Measurements from ENCODE around the gene TBC1D22A. TPM values are rescaled to one million over a fixed set of nuclear protein-coding genes. Genes with fewer than 3 reads are reported as not detected.
A peak's percentile ranks its signal among the peaks of the same experiment; 100 is the strongest.

Gene TBC1D22A
- total and polyA plus RNA-seq, 9 donors: 12.5 to 25.6 (median 18.5) TPM

DNA sequence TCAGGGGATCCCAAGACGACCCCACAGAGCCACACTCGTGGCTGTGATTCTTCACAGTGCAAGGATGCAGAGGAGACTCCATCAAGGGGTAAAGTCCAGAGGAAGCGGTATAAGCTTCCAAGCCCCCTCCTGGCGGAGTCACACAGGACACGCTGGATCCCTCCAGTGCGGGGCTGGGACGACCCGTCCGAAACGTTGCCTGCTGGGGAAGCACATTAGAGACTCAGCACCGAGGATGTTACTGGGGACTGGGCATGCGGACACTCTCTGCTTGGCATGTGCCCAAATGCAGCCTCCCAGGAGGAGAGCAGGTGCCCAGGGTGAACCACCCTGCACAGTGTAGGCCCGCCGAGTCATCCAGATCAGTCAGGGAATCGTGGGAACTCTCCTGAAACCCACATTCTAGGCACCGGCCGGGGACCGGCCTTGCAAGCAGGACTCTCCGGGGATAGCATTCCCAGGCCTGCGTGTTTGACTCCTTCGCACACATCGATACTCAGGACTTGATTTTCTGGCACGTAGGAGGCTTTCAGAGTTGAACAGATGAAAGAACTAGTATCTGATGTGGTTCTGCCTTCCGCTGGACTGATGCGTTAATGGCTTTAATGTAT, 229.8 kb downstream of the TBC1D22A start:
- H3K9me3 ChIP-seq: no peaks in the 10 kb centered on the region
- no peak overlapping the region for H3K4me3 ChIP-seq
- H3K27ac ChIP-seq: no peak overlapping the region
- intact Hi-C loops (cut with DNase I): loop anchor here in 1 of 4 donors (1.0 kb wide), 1 partner anchor 18 kb away; no protein-coding TSS in a partner anchor
- WGBS, 3 donors: 84 to 89% (median 89%) methylated on average over 25 of the region's 25 CpGs
- TF ChIP-seq POLR2A (IDR thresholded peaks at IDR 0.05) (no peak), EP300 (IDR thresholded peaks at IDR 0.05) (no peak)
- TF ChIP-seq, protein P1, sequence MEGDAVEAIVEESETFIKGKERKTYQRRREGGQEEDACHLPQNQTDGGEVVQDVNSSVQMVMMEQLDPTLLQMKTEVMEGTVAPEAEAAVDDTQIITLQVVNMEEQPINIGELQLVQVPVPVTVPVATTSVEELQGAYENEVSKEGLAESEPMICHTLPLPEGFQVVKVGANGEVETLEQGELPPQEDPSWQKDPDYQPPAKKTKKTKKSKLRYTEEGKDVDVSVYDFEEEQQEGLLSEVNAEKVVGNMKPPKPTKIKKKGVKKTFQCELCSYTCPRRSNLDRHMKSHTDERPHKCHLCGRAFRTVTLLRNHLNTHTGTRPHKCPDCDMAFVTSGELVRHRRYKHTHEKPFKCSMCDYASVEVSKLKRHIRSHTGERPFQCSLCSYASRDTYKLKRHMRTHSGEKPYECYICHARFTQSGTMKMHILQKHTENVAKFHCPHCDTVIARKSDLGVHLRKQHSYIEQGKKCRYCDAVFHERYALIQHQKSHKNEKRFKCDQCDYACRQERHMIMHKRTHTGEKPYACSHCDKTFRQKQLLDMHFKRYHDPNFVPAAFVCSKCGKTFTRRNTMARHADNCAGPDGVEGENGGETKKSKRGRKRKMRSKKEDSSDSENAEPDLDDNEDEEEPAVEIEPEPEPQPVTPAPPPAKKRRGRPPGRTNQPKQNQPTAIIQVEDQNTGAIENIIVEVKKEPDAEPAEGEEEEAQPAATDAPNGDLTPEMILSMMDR (IDR thresholded peaks at IDR 0.05): no peak
- DNase-seq: no peak
- no peaks in the 10 kb centered on the region for H3K36me3 ChIP-seq
- peaks cover 12% of the 10 kb centered on the region for H3K4me1 ChIP-seq (ENCODE audit: insufficient read depth)
- no peaks in the 10 kb centered on the region for H3K27me3 ChIP-seq

DNA sequence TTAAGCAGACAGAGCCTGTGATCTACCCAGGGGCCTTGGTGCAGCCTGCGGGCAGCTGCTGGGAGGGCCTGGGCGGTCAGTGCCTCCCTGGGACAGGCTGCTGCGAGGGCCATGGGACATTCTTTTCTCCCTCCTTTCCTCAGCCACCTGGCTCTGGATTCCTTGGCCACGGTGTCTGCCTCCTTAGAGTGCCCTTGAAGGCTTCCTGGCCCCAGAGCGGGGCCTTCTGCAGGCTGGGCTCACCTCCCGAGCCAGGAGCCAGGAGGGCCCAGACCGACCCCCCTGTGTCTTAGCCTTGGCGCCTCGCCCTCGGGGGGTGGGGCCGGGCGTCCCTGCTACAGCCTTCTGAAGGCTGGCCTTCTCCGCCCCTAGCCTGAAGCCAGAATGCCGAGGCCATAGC, 231.2 kb downstream of the TBC1D22A start:
- H3K27ac ChIP-seq: peak overlapping the region; percentile 4 to 24
- no peaks in the 10 kb centered on the region for H3K36me3 ChIP-seq
- peak; percentile 41 to 83 (median 69) for DNase-seq
- H3K4me3 ChIP-seq: no peak overlapping the region
- peaks cover 12% of the 10 kb centered on the region for H3K4me1 ChIP-seq (ENCODE audit: insufficient read depth)
- intact Hi-C loops (cut with DNase I): no loop called here
- H3K9me3 ChIP-seq: no peaks in the 10 kb centered on the region
- TF ChIP-seq, protein P1 (IDR thresholded peaks at IDR 0.05): no peak
- TF ChIP-seq EP300 (IDR thresholded peaks at IDR 0.05) (no peak), POLR2A (IDR thresholded peaks at IDR 0.05) (no peak)
- no peaks in the 10 kb centered on the region for H3K27me3 ChIP-seq
- WGBS, 3 donors: 22 to 41% (median 22%) methylated on average over 14 of the region's 14 CpGs

DNA sequence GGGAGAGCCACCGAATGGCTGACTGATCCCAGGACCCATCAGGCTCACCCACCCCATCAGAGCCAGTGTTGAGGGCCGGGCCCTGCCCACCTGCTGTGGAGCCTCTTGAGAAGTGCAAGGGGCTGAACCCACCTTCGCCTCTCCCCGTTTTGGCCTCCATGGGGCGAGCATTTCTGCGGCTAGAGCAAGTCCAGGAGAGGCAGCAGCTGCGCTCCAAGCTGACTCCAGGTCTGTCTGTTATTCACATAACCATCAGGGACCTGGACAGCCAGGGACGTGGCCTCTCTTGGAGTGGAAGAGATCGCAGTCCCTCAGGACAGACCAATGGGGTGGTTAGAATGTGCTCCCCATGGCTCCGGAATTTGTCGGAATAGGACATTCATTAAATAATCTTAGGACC, 231.8 kb downstream of the TBC1D22A start:
- DNase-seq: peak in 1 of 5 donors; percentile 30
- no peak overlapping the region for H3K4me3 ChIP-seq
- TF ChIP-seq POLR2A (IDR thresholded peaks at IDR 0.05) (no peak), EP300 (IDR thresholded peaks at IDR 0.05) (no peak)
- TF ChIP-seq, protein P1 (IDR thresholded peaks at IDR 0.05): no peak
- 83 to 84% (median 84%) methylated on average over 11 of the region's 11 CpGs for WGBS, 3 donors
- peaks cover 12% of the 10 kb centered on the region for H3K4me1 ChIP-seq (ENCODE audit: insufficient read depth)
- intact Hi-C loops (cut with DNase I): no loop called here
- no peaks in the 10 kb centered on the region for H3K9me3 ChIP-seq
- H3K27me3 ChIP-seq: no peaks in the 10 kb centered on the region
- no peaks in the 10 kb centered on the region for H3K36me3 ChIP-seq
- H3K27ac ChIP-seq: peak overlapping the region in 1 of 2 donors; percentile 24

DNA sequence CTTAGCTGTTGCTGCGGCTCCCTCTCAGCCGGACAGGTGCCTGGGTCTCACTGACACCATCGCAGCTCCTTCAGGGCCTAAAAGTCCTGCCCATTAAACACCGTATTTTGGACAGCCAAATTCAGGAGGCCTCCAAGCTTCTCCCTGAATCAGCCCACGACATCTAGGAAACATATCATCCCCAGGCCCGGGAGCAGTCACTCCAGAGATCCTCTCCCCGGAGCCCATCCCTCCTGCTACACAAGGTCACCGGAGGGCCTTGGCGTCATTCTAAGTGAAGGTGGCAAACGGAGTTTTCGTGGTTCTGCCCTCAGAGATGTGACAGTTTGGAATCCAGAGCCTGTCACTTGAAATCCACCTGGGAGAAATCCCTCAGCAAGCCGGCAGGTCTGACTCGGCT, 232.5 kb downstream of the TBC1D22A start:
- TF ChIP-seq, protein P1 (IDR thresholded peaks at IDR 0.05): no peak
- no peak for TF ChIP-seq EP300 (IDR thresholded peaks at IDR 0.05)
- TF ChIP-seq POLR2A (IDR thresholded peaks at IDR 0.05): no peak
- Histone ChIP-seq H3K9me3 (no peaks in the 10 kb centered on the region), H3K27ac (no peak overlapping the region), H3K4me1 (ENCODE audit: insufficient read depth) (peaks cover 12% of the 10 kb centered on the region), H3K4me3 (no peak overlapping the region), H3K36me3 (no peaks in the 10 kb centered on the region), H3K27me3 (no peaks in the 10 kb centered on the region)
- WGBS, 3 donors: 86 to 91% (median 90%) methylated on average over 13 of the region's 13 CpGs
- intact Hi-C loops (cut with DNase I): no loop called here
- DNase-seq: no peak

Measured in ovary (tissue), 9 donors.